ENCODE data around the gene SKAP1.

Gene SKAP1

DNA sequence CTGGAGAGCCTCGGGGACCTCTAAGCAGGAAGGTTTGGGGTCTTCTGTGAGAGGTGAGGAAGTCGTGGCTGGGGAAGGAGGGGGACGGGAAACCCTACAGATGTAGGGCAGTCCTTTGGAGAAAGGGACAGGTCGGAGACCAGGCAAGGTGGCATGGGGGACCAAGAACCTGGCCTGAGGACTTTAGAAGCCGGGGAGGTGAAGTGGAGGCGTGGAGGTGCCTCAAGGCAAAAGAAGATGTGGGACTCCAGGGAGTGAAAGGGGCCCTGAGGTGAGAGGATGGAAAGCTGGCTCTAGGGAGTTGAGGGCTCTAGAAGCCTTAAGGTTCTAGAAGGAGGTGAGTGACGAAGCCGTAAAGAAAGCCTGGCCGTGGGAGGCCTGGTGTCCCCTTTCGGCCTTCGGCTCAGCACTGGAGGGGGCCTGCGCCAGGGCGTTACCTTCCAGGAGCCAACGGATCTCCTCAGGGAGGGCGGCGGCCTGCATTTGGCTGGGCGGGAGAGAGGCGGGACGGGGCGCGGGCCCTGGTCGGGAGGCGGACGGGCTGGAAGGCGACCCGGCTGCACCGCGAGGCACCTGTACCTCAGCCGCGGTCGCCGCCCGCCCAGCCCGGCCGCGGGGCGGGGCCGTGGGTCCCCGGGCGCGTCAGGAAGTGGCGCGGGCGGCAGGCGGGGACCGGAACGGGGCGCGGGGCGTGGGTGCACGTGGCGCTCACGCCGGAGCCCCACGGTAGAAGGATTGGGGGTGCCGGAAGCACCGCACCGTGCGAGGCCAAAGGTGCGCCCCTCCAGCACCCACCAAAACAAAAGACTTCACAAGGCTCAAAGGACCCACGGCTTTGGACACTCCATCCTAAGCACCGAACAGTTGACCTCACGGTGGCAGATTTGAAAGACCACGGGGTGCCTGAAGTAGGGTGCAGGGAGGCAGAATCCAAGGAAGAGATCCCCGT, at the start of gene SKAP1:
Gene SKAP1, minus strand, starts transcription at position 577 of the 949 bp plus-strand sequence.
- peak in 1 of 2 donors; percentile 37 for DNase-seq (ENCODE audit: low read depth in 1 of 2, low spot score in 1 of 2)

DNA sequence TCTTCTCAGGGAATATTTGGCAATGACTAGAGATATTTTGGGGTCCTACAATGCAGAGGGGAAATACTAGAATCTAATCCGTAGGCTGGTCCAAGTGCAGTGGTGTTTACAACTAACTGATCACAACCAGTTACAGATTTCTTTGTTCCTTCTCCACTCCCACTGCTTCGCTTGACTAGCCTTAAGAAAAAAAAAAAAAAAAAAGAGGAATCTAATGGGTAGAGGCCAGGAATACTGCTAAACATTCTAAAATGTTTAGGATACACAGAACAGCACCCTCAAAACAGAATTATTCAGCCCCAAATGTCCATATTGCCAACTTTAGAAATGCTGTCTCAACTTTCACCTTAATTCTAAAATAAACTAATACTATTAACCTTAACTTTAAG, 49.0 kb upstream of the SKAP1 start:
- no peak for DNase-seq (ENCODE audit: low read depth in 1 of 2, low spot score in 1 of 2)

DNA sequence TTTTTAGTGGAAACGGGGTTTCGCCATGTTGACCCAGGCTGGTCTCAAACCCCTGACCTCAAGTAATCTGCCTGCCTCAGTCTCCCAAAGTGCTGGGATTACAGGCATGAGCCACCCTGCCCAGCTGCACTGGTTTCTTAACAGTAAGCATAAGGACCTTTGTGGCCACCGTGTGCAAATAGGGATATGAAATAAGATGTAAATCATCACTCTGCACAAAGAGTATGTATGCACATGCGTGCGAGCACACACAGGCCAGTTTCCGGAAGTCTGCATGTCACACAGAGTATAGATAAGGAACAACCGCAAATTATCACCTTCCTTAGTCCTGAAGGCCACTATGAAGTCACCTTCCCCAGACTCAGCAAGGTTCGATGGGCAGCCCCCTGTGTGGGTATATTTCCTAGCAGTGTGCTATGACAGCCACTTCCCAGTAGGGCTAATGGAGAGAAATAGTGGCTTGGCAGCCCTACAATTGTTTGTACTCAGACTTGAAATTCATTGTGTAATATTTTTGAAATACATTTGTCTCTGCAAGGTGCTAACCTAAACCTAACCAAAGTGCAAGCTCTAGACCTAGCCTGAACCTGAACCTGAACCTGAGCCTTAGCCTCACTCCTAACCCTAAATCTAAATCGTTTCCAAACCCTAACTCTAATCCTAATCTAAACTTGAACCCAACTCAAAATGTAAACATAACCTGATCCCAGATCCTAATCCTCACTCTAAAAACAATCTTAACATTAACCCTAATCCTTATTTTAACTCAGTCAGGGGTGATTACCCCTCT, 48.4 kb upstream of the SKAP1 start:
- DNase-seq (ENCODE audit: low read depth in 1 of 2, low spot score in 1 of 2) = no peak

- no peak for DNase-seq (ENCODE audit: low read depth in 1 of 2, low spot score in 1 of 2)
Measured at GRCh38 chr17:48477221-48477620, 47.2 kb upstream of the SKAP1 start.

- no peak for DNase-seq (ENCODE audit: low read depth in 1 of 2, low spot score in 1 of 2)
Measured at GRCh38 chr17:48472411-48473281, 42.6 kb upstream of the SKAP1 start.

DNA sequence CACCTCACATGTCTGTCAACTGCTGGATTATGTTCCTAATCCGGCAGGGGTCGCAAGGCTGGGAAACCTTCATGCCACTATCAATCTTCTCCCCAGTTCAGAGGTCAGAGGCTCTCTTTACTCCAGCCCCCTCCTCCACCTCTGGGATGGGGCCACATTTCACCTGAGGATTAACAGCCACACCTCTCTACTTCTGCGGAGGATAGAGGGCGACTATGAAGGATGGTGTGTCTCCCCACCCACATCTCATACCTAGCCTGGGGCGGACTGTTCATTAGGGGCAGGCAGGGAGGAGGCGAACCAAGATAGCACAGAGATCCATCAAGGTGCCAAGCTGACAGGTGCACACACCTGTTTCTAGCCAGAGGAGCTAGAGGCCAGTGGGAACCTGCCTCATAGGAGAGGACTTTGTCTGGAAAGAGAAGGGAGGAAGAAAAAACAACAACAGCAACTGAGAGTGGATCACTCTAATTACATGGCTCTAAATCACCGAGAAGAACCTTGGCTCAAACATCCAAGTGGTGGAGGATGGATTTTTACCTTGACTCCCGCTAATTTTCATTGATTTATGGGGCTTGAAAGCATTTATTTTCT, 41.9 kb upstream of the SKAP1 start:
- DNase-seq (ENCODE audit: low read depth in 1 of 2, low spot score in 1 of 2) = no peak

- no peak for DNase-seq (ENCODE audit: low read depth in 1 of 2, low spot score in 1 of 2)
Measured at GRCh38 chr17:48470388-48471034, 40.5 kb upstream of the SKAP1 start.

- DNase-seq (ENCODE audit: low read depth in 1 of 2, low spot score in 1 of 2) = no peak
Measured at GRCh38 chr17:48469227-48469626, 39.2 kb upstream of the SKAP1 start.

DNA sequence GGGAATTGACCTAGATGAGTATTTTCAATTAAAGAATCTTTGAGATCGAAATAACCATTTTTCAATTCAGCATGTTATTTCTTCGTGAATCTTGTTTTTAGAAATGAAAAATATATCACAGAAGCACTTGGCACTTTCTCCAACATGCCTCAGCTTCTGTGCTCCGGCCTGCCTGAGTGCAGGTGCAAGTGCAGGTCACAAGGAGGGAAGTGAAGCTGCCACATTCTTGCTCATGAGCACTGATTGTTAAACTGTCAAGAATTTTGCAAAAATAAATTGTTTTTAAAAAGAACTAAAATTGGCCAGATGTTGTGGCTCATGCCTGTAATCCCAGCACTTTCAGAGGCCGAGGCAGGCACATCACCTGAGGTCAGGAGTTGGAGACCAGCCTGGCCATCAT, 38.3 kb upstream of the SKAP1 start:
- DNase-seq (ENCODE audit: low read depth in 1 of 2, low spot score in 1 of 2) = no peak

DNA sequence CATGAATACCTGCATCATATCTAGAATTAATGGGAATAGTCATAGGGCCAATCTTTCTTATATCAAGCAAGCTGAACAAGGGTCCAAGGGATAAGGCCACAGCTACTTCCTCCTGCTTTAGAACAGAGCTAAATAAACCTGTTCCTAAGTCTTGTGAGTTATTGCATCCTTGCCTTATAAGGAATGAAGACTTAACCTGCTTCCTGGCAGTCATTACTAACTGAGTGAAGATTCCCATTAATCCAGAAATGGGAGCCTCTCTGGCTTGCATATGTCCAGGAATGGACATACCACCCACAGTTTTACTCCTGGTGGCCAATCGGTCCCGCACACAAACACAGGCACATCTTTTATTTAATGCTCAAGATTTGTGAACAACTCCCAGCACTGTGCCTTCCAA, 35.9 kb upstream of the SKAP1 start:
- no peak for DNase-seq (ENCODE audit: low read depth in 1 of 2, low spot score in 1 of 2)

DNA sequence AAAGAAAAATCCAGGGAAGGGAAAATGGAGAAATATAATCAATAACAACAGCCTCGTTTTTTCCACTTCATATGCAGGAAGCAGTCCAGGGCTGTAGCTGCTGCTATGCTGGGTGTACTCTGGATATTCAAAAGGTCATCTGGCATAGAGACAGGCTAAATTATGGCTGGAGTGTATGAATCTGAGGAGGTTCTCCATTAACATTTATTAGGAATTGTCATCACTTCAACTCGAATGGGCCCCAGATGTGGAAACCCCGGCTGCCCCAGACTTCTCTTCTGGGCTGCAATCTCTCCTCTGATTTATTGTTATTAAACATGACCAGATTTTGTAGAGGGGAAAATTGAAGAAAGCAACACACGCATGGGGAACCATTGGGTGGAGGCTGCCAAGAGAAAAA, 33.5 kb upstream of the SKAP1 start:
- no peak for DNase-seq (ENCODE audit: low read depth in 1 of 2, low spot score in 1 of 2)

- no peak for DNase-seq (ENCODE audit: low read depth in 1 of 2, low spot score in 1 of 2)
Measured at GRCh38 chr17:48462946-48463345, 32.9 kb upstream of the SKAP1 start.

- no peak for DNase-seq (ENCODE audit: low read depth in 1 of 2, low spot score in 1 of 2)
Measured at GRCh38 chr17:48460052-48460451, 30.0 kb upstream of the SKAP1 start.

- DNase-seq (ENCODE audit: low read depth in 1 of 2, low spot score in 1 of 2) = no peak
Measured at GRCh38 chr17:48459070-48459844, 29.2 kb upstream of the SKAP1 start.

DNA sequence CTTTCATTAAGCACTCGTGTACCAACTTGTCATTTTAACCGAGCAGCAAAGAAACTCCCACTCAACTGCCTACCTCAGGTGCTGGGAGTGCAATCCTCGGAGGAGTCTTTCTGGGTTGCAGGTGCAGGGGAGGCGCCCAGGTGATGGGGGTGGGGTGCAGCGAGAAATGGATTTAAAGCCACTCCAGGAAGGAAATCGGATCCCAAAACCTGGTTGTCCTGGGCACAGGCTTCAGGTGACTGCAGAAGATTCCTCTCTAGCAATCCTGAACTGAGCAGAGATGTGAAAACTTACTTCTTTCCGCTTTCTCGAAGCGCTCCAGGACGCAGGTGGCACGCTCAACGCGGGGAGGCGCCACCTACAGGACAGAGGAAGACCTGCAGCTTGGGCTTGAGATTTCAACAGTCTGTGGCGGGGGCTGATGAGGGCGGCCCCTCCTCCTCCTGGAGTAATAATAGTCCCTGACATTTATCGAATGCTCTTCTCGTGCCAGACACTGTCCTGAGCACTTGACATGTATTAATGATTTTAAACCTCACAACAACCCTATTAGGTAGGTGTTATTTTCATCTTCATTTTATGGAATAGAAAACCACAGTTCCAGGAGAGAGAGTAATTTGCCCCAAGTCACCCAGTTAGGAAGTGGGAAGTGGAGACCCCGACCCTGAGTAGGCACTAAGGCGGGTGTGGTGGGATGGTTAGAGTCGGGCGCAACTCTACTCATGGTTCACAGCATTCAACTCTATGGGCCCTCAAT, 27.2 kb upstream of the SKAP1 start:
- peak; percentile 52 to 73 for DNase-seq (ENCODE audit: low read depth in 1 of 2, low spot score in 1 of 2)

DNA sequence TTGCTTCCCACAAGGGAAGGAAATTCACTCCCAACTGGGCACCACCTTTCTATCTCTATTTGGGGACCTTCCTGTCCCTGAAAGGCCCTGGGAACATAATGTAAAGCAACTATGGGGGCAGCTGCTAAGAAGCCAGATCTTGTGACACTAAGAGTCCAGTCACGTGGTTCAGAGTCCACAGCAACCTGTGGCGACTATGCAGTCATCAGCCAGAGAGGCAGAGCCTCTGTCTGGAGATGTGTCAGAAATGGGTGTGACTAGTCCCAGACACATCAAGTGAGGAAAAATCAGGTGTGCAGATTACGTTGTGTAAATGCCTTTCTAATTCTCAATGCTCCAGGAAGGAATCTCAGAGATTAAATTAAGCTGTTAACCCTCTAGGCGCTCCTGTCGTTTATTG, 26.6 kb upstream of the SKAP1 start:
- no peak for DNase-seq (ENCODE audit: low read depth in 1 of 2, low spot score in 1 of 2)

- no peak for DNase-seq (ENCODE audit: low read depth in 1 of 2, low spot score in 1 of 2)
Measured at GRCh38 chr17:48455791-48456190, 25.8 kb upstream of the SKAP1 start.

DNA sequence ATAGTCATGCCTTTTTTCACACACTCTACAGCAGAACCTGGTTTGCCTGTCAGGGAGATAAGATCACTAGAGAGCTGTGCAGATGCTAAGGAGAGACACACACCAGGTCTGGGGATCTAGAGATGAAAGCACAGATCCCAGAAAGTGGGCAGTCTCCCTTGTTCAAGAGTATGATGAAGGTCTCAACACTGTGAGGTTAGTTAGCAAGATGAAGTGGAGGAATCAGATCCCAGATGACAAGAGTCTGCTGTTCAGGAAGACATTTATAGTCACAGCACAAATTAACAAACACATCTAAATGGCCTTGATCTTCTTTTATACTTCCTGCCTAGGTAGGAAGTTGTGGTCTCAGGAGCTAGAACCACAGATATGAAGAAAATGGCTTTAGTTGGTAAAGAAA, 23.4 kb upstream of the SKAP1 start:
- no peak for DNase-seq (ENCODE audit: low read depth in 1 of 2, low spot score in 1 of 2)

DNA sequence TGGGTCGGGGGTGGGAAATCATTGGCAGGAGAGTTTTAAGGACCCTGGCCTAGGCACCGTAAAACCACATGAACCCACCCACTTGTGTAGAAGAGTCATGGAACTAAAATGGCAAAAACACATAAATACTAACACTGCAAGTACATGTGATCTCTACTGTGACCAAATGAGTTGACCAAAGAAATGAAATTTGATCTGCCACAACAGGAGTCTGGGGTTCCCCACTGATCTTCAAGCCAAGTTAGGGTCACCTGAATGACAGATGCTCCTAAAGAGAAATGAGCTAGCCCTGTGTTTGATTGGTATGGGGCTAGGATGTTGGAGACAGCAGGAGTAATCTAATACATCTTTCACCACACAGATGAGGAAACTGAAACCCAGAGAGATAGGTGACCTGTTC, 21.5 kb upstream of the SKAP1 start:
- no peak for DNase-seq (ENCODE audit: low read depth in 1 of 2, low spot score in 1 of 2)

Measured in activated CD4-positive, alpha-beta T cell treated with anti-CD3 and anti-CD28 coated beads, Interleukin-2, amount 50 U/mL, for 24 hours (primary cell).